Stimulated activated CD4-positive, alpha-beta T cell treated with anti-CD3 and anti-CD28 coated beads, Interleukin-15, amount 100 ng/mL, for 1 hour (primary cell): ENCODE results near the gene TIGAR.

ENCODE experiments used
- DNase-seq, 2 donors: peaks; one replicate each; pipeline ENCODE4 v3.0.0-alpha.2; 2020; ENCODE audit warnings: low read depth in 1 of 2, low spot score in 1 of 2

The TIGAR gene

GRCh38 chr12:4320853-4321701 lies at the start of gene TIGAR:
Gene TIGAR, plus strand, starts transcription at chr12:4321213. Its CDS starts 59 bp downstream, at chr12:4321272.
- peak; percentile 84 to 87 for DNase-seq

- peak; percentile 75 to 80 for DNase-seq
These were observed 49.1 kb upstream of the TIGAR start for GRCh38 chr12:4271717-4272423.

GRCh38 chr12:4272424-4273272 lies 48.4 kb upstream of the TIGAR start:
- peak; percentile 41 to 62 for DNase-seq

- DNase-seq: no peak
These were observed 47.8 kb upstream of the TIGAR start for GRCh38 chr12:4273273-4273651.

GRCh38 chr12:4273652-4274395 lies 47.2 kb upstream of the TIGAR start, which contains the start of gene CCND2:
Gene CCND2, plus strand, starts transcription at chr12:4273762. Its CDS starts 279 bp downstream, at chr12:4274041.
- DNase-seq: peak; percentile 49 to 68

- no peak for DNase-seq
These were observed 46.5 kb upstream of the TIGAR start for GRCh38 chr12:4274396-4275015.

- no peak for DNase-seq
These were observed 45.8 kb upstream of the TIGAR start for GRCh38 chr12:4275016-4275869.

- no peak for DNase-seq
These were observed 45.1 kb upstream of the TIGAR start for GRCh38 chr12:4275870-4276301.

GRCh38 chr12:4276524-4277204 lies 44.3 kb upstream of the TIGAR start:
- DNase-seq: peak; percentile 66 to 72

GRCh38 chr12:4277205-4277543 lies 43.8 kb upstream of the TIGAR start:
- no peak for DNase-seq

- no peak for DNase-seq
These were observed 43.2 kb upstream of the TIGAR start for GRCh38 chr12:4277857-4278256.

- no peak for DNase-seq
These were observed 42.5 kb upstream of the TIGAR start for GRCh38 chr12:4278329-4279197.

GRCh38 chr12:4279198-4279690 lies 41.8 kb upstream of the TIGAR start:
- DNase-seq: no peak

- DNase-seq: no peak
These were observed 40.5 kb upstream of the TIGAR start for GRCh38 chr12:4280351-4281163.

- no peak for DNase-seq
These were observed 39.8 kb upstream of the TIGAR start for GRCh38 chr12:4281173-4281654.

- no peak for DNase-seq
These were observed 38.7 kb upstream of the TIGAR start for GRCh38 chr12:4282103-4282891.
